RPMI8226 (cell line): ENCODE results near the gene BOLA1.
"Not testable (repeated sequence)": the region's sequence is repeated elsewhere in the genome, so short reads cannot be mapped to it uniquely, and the experiment has no call there.

Experiments
- DNase-seq: peaks from one replicate; pipeline ENCODE4 v3.0.0-alpha.2; 2015

BOLA1 gene, protein sequence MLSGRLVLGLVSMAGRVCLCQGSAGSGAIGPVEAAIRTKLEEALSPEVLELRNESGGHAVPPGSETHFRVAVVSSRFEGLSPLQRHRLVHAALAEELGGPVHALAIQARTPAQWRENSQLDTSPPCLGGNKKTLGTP

DNA sequence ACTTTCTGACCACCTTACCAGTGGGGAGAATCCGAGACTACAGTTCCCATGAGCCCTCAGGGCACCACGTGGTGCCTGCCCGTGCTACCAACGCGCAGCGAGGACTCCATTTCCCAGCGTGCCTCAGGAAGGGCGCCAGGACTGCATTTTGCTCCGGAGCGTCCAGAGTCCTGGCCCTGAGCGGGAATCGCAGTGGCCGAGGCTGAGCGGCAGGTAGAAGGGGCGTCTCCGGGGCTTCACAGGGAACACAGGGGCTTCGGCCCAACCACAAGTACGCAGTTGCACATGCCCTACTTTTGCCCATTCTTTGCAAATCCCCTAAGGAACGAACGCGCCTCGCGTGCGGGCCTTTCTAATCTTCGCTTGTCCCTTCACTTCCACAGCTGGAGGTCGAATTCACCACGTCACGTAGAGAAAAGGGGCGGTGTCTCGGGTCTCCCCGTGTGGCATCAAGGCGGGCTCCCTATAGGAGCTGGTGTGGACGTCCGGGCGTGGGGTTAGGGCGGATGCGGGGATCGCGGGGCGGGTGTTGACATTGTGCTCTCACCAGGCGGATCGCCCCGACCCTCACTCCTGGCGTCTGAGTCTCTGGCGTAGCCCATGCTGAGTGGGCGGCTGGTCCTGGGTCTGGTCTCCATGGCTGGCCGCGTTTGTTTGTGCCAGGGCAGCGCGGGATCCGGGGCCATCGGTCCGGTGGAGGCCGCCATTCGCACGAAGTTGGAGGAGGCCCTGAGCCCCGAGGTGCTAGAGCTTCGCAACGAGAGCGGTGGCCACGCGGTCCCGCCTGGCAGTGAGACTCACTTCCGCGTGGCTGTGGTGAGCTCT, at the start of gene BOLA1:
TSS of gene BOLA1 (plus strand) at position 109 of the 825 bp plus-strand sequence. CDS start at position 601, 492 bp downstream.
- DNase-seq, result peak; percentile 91

DNA sequence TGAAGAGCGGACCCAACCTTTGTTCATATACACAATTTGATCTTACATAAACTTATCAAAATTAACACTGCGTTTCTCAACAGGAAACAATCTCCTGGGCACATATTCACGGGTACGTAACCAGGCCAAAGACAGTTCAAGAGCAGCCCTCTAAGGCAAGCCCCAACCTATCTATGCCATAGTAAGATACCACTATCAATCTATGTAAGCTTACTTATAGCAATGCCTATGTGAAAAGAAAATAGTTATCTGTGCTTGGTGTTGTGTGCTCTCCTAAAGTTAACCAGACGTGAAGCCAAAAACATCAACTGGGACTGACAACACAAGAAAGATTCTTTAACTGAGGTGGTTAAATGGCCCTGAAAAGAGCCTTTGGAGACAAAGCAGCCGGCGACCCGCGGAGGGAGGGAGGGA, 49.4 kb upstream of the BOLA1 start:
- peak; percentile 45 for DNase-seq

DNA sequence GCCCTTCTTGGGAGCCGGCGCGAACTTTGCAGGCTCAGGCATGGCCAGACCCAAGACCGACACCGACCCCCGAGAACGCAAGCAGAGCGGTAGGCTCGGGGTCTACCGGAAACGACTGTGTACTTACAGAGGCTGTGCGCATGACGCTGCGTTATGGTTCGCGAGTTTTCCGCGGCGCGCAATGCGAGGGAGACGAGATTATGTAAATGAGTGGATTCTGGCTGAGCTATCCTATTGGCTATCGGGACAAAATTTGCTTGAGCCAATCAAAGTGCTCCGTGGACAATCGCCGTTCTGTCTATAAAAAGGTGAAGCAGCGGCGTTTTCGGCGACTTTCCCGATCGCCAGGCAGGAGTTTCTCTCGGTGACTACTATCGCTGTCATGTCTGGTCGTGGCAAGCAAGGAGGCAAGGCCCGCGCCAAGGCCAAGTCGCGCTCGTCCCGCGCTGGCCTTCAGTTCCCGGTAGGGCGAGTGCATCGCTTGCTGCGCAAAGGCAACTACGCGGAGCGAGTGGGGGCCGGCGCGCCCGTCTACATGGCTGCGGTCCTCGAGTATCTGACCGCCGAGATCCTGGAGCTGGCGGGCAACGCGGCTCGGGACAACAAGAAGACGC, 48.5 kb upstream of the BOLA1 start:
- DNase-seq, result not testable (repeated sequence)

DNA sequence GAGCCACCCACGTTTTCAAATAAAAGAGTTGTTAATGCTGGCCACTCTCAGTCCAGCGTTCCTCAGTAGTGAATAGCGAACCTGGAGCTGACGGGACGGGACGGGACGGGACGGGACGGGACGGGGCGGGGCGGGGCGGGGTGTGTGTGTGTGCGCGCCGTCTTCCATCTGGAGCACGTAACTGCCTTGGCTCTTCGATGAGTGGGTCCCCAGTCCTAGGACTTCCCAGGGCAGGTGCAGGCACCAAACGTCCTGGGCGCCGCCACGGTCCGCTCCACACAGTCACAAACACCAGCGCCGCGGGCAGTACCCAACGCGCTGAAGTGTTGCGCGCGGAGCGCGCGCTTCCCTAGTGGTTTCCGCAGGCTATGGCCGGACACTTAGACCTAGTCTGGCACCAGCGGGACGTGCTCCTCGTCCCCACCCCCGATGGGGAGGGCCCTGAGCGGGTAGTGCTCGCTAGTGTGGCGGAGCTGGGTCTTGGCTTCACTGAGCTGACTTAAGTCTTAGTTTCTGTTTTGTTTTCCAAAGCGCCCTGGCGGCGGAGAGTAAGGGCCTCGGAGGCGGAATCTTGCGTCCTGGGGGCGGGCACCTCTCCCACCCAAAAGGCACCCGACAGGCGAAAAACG, 47.7 kb upstream of the BOLA1 start:
- not testable (repeated sequence) for DNase-seq

DNA sequence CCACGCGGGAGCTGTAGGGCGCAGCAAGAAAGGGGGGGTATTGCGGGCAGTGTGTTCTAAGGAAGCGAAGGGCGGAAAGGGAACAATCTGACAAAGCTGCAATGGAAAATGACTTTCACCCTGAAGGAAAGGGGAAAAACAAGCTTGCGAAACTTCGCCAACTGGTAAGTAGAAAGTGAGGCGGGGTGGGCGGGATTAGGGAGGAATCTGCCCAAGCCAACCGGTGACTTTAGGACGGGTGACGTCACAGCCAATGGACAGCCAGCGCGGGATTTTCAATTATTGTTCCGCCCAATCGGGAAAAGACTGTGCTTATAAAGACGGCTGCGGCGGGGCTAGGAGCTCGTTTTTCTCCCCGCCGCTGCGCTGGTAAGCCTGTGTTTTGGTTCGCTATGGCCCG, 47.1 kb upstream of the BOLA1 start:
- not testable (repeated sequence) for DNase-seq

DNA sequence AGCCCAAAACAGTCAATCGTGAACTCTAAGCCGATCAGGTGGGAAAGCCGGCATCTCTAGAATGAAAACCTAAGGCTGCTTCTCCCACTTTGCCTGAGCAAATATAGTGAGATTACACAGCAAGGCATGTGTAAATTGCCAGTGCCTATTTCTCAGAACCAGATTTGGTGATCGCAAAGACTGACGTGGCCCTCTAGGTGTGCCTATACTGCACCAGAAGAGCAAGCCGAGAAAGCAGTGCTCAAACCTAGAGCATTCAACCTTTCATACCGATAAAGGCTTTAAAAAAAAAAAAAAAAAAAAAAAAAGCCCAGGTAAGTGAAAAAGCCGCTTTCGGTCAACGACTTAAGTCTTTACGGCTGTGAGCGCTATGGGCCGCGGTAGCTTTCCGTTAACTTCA, 39.1 kb upstream of the BOLA1 start:
- not testable (repeated sequence) for DNase-seq

DNA sequence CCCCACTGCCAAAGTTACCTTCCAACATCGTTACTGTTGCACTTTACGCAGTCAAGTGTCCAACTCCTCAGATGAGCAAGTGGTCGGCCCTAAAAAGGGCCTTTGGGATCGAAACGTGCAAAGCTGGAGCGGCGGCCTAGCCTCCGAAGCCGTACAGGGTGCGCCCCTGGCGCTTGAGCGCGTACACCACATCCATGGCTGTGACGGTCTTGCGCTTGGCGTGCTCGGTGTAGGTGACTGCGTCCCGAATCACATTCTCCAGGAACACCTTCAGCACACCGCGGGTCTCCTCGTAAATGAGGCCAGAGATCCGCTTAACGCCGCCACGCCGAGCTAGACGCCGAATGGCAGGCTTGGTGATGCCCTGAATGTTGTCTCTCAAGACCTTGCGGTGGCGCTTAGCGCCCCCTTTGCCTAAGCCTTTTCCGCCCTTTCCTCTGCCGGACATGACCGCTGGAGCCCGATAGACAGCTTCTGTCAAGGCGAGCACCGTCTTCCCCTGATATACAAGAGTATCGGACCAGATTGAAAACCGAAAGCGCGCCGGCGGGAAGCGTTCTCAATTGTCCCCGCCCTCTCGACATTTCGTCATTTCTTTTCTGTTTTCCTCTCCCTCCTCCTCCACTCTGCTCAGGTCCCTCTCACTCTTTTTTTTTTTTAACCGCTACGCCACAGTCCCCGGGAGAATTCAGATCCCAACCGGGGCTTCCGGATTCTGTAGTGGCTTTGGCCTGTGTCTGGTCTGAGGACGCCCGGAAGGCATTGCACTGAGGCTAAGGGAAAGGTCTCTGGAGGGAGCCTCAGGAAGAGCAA, 38.5 kb upstream of the BOLA1 start:
- DNase-seq, result not testable (repeated sequence)

DNA sequence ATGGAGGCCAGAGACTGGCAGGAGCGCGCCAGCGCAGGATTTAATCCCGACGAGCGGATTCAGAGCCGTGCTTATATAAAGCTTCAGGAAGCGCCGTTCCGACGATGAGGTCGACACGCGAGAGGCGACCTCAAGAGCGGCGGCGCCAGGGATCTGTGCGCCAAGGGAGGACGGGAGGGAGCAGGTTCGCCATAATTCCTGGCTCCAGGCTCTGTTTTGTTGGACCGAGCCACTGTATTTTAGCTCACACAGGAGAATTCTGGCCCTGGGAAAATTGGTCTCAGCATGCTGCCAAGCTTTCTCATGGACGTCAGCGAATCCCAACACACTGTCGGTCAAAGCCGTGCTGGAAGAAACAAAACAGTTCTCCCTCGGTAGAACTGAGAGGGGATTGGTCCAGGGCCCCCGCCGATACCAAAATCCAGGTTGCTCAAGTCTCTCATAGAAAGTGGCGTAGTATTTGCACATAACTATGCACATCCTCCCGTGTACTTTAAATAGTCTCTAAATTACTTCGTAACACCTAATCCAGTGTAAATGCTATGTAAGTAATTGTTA, 37.8 kb upstream of the BOLA1 start:
- not testable (repeated sequence) for DNase-seq

DNA sequence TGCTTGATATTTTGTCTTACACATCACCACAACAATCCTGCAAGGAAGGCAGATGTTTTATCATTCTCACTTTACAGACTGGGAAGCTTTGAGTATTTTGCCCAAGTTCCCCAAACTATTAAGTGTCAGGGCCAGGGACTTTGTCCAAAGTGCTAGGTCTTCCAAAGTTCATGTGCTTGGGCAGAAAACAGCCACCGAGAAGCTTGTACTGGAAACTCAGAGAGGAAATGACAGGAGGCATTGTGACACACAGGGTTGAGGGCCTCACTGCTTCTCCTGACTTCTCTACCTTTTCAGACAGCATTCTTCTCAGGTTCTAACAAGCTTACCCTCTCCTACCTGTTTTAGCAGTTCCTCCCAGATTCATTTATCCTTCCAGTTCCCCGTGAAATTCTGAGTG, 32.5 kb upstream of the BOLA1 start:
- DNase-seq, result not testable (repeated sequence)

DNA sequence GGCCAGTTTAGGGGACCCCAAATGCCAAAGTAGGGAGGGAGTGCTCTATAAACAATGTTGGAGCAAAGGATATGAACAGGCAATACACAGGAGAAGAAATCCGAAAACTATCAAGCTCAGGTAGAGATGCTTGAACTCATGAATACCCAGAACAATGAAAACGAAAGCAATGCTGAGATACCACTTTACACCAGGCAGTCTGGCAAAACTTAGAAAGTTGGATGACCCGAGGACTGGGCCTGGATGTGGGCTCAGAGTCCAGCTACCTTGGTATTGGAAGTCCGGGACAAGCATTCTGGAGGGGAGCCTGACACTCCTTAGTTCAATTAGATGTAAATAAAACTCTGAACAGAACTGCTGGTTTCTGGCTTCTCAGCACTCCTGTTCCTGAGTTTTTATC, 26.3 kb upstream of the BOLA1 start:
- not testable (repeated sequence) for DNase-seq

DNA sequence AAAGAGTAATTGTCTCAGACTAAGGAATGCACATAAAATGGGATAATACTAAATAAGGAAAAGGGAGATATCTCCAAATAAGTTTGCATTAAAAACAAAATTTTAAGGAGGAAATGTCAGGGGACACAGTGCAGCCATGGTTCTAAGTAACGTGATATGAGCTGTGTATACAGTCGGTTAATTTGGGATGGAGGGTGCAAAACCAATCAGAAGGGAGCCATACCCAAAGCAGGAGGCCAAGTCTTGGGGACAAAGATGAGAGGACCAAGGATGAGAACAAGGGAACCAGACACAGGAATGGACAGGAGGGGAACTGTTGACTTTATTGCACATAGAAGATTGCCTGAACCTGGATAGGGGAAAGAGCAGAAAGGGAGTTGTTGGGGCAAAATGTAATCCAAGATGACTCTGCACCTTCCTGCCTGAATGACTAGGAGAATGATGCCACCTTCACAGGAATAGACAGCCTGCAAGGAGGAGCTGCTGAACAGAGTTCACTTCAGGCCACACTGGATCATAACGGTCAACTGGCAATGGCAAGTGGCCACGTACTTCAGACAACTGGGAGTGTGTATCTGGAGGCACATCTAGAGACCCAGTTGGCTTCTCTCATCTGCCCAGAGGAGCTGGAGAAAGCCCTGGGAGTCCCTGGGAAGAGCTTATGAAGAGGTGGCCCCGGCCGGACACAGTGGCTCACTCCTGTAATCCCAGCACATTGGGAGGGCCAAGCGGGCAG, 22.0 kb upstream of the BOLA1 start:
- no peak for DNase-seq

DNA sequence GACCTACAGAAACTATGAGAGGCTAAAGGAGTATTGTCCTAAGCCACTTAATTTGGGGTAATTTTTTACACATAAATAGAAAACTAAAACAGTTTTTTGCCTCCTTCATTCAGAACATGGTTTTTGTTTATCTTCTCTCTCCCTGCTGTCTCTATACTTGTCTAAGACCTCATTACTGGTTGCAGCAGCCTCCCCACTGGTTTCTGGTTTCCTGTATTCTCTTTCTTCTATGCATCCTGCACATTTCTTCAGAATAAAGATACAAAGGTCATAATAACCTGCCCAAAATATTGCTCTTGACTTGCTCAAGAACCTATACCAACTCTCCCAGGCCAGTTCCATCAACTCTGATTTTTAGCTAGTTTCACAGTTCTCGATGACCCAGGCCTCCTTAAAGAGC, 19.8 kb upstream of the BOLA1 start:
- no peak for DNase-seq

DNA sequence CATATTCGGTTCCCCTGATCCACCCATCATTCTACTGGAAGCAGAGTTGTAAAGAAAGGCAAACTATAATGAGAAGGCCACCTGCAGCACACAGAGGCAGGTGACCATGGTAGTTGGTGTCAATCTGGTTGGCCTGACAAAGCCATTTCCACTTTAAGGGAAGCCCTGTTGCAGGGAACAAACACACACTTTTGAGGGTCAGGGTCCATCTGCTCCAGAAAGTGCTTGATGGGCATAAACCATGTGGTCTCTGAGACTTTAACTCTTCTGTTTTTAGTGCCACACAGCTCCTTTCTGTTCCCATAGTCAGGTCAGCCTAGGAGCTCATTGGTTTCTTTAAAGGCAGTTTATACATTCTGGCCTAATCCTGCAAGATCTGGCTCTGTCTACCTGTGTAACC, 17.5 kb upstream of the BOLA1 start:
- peak; percentile 59 for DNase-seq

DNA sequence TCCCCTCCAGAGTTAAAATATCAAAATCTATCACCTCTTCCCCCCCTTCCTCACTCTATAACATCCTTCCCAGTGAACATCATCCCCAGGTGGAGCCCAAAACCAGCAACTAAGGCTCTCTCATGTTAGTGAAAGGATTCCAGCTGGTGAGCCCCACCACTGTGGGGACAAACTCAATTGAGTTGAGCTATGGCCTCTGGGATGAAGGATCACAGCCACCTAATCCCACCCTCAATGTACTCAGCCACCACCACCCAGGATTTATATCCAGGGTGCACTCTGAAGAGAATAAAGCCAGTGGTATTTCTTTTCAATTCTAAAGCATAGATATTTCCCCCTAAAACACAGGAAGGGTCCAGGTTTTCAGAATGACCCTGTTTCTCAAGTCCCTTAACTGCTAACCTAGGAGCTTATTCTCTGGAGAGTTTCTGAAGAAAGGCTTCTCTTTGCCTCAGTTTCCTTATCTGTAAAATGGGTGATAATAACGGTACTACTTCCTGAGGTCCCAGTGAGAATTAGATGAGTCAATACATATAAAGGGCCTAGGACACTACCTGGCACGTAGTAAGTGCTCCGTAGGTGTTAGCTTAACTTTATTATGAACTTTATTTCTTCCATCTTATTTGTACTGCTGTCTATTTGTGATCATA, 15.6 kb upstream of the BOLA1 start:
- DNase-seq, result no peak

DNA sequence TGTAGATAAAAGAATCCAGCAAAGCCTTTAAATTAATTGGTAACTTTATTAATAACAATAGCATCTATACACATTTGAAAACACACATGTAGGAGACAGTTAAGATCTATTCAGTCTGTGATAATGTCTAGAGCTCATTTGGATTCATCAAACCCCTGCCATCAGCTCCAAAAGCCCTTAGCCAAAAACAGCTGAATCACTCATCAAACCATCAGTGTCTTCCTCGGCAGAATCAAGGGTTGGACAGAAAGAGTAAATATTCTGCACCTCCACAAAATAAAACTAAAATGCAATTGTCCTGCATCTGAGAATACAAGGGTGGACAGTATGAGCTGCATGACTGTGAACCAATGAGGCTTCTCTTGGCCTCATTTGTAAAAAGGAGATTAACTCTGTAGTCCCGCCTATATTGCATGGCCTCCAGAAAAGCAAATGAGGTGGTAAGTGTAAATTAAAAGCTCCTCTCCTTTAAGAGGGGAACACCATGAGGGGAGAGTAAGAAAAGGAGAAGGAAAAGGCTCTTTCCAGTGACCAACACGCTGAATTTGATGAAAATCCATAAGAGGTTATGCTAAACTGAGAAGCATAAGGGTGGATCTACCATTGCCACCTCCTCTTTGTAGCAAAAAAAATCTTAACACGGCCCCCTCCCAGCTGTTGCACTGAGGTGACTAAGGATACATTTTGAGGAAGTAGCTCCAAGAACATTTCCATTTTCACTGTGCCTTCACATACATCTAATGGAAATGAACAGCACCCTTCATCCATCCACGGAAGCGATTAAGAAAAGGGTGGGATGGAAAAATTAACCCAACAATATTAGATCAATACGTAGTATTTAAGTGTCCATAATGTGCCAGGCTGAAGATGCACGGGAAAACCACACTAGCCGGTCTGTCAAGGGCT, 14.7 kb upstream of the BOLA1 start:
- peak; percentile 81 for DNase-seq

DNA sequence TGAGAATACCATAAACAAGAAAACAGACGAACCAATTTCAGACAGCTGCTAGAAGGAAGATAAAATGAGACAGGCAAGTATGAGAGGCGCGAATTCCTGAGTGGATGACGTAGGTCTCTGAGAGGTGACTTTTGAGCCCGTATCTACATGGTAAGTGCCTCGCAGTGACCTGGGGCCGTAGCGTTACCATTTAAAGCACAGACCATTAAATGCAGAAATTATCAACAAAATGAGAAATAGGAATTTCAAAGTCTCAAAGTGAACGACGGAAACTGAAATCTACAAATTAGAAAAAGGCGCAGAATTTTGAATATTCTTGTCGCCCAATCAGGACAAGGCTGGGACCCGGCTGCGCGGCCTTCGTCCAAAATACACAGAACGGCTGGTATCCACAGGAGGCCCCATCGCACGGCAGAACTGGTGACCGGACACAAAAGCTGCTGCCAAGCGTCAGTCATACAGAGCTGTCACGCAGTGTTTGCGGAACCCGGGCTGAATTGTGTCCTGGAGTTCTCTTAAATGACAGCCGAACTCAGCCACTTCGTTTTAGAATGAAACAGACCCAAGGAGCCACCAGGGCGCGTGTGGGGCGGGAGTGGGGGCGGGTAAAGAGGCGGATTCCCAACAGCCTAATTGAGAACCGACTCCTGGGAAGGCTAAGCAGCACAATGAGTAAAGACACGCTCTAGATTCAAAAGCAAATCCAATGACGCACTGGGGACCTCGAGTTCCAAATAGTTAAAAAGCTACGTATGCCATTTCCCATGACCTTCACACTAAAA, 13.8 kb upstream of the BOLA1 start:
- DNase-seq, result peak; percentile 92

DNA sequence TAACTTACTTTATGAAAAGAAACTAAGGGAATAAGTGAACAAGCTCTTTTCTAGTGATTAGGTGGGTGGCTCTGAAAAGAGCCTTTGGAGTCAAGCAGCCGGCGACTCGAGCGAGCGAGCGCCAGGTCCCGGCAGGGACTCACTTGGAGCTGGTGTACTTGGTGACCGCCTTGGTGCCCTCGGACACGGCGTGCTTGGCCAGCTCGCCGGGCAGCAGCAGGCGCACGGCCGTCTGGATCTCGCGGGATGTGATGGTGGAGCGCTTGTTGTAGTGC, 13.3 kb upstream of the BOLA1 start:
- not testable (repeated sequence) for DNase-seq

DNA sequence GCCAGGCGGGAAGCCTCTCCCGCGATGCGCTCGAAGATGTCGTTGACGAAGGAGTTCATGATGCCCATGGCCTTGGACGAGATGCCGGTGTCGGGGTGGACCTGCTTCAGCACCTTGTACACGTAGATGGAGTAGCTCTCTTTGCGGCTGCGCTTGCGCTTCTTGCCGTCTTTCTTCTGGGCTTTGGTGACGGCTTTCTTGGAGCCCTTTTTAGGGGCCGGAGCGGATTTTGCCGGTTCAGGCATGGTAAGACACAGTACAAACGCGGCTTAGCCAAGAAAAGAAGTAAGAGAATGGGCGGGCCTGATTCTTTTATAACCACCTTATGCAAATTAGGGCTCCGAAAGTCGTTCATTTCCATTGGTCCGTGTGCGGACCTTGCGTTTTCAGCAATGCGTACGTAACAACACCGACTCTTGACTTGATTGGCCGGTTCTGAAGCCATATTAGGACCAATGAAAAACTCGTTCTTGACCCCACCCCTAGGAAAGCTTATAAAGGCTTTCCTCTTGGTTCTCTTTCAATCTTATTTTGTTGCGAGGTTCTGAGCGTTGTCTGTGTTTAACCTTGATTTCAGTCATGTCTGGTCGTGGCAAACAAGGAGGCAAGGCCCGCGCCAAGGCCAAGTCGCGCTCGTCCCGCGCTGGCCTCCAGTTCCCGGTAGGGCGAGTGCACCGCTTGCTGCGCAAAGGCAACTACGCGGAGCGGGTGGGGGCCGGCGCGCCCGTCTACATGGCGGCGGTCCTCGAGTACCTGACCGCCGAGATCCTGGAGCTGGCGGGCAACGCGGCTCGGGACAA, 12.8 kb upstream of the BOLA1 start:
- DNase-seq, result peak; percentile 99

DNA sequence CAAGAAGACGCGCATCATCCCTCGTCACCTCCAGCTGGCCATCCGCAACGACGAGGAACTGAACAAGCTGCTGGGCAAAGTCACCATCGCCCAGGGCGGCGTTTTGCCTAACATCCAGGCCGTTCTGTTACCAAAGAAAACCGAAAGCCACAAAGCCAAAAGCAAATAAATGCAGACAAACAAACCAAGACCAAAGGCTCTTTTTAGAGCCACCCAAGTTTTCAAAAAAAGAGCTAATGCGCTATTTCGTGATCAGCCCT, 12.2 kb upstream of the BOLA1 start:
- not testable (repeated sequence) for DNase-seq
